ENCODE results near the gene TRPC4AP.
"Not testable (repeated sequence)": the region's sequence is repeated elsewhere in the genome, so short reads cannot be mapped to it uniquely, and the experiment has no call there.

The TRPC4AP gene

GRCh38 chr20:35055445-35056276 lies 36.9 kb downstream of the TRPC4AP start:
- DNase-seq: no peak

GRCh38 chr20:35054814-35055213 lies 37.8 kb downstream of the TRPC4AP start:
- no peak for DNase-seq

GRCh38 chr20:35052616-35053015 lies 40.0 kb downstream of the TRPC4AP start:
- DNase-seq: not testable (repeated sequence)

- DNase-seq: no peak
Observed at GRCh38 chr20:35049776-35050352, 42.7 kb downstream of the TRPC4AP start.

- DNase-seq: no peak
Observed at GRCh38 chr20:35048739-35049138, 43.9 kb downstream of the TRPC4AP start.

GRCh38 chr20:35042268-35042667 lies 50.3 kb downstream of the TRPC4AP start:
- DNase-seq: no peak

- DNase-seq: no peak
Observed at GRCh38 chr20:35040646-35041045, 52.0 kb downstream of the TRPC4AP start.

- DNase-seq: no peak
Observed at GRCh38 chr20:35039846-35040489, 52.6 kb downstream of the TRPC4AP start.

GRCh38 chr20:35039146-35039545 lies 53.5 kb downstream of the TRPC4AP start:
- no peak for DNase-seq

- DNase-seq: no peak
Observed at GRCh38 chr20:35034145-35034544, 58.5 kb downstream of the TRPC4AP start.

GRCh38 chr20:35030136-35030535 lies 62.5 kb downstream of the TRPC4AP start:
- no peak for DNase-seq

GRCh38 chr20:35027301-35027700 lies 65.3 kb downstream of the TRPC4AP start:
- DNase-seq: no peak

GRCh38 chr20:35025116-35025515 lies 67.5 kb downstream of the TRPC4AP start:
- no peak for DNase-seq

- no peak for DNase-seq
Observed at GRCh38 chr20:35023624-35024023, 69.0 kb downstream of the TRPC4AP start.

GRCh38 chr20:35021831-35022230 lies 70.8 kb downstream of the TRPC4AP start:
- DNase-seq: no peak

- DNase-seq: no peak
Observed at GRCh38 chr20:35021063-35021462, 71.5 kb downstream of the TRPC4AP start.

GRCh38 chr20:35020108-35020928 lies 72.3 kb downstream of the TRPC4AP start:
- DNase-seq: no peak

GRCh38 chr20:35018590-35019371 lies 73.8 kb downstream of the TRPC4AP start:
- no peak for DNase-seq

- DNase-seq: no peak
Observed at GRCh38 chr20:35017099-35017835, 75.3 kb downstream of the TRPC4AP start.

- DNase-seq: no peak
Observed at GRCh38 chr20:35015863-35016193, 76.8 kb downstream of the TRPC4AP start.

- DNase-seq: no peak
Observed at GRCh38 chr20:35014537-35014936, 78.1 kb downstream of the TRPC4AP start.
